Activated T-helper 2 cell treated with anti-CD3 and anti-CD28 coated beads, Interferon-gamma antibody, Interleukin-2, Interleukin-4, amounts not matched to agents 10 μg/mL and 5 μg/mL and 100 μg/mL, durations not matched to agents 14 hours and 24 hours and 36 hours (primary cell): Measurements from ENCODE around the gene KCNJ15. TPM values are rescaled to one million over a fixed set of nuclear protein-coding genes. Genes with fewer than 3 reads are reported as not detected.

ENCODE experiments used
- DNase-seq: peaks from one replicate; pipeline ENCODE4 v3.0.0; 2021; ENCODE audit warnings: low spot score
- H3K27ac Mint-ChIP-seq: one replicate; pipeline ENCODE4 v1.8.0; 2021; ENCODE audit warnings: mixed read lengths
- H3K27me3 Mint-ChIP-seq: one replicate; pipeline ENCODE4 v1.8.0; 2021; ENCODE audit warnings: low read depth, mixed read lengths
- H3K36me3 Mint-ChIP-seq: one replicate; pipeline ENCODE4 v1.8.0; 2021; ENCODE audit warnings: low read depth, mixed read lengths
- H3K4me1 Mint-ChIP-seq: one replicate; pipeline ENCODE4 v1.8.0; 2021; ENCODE audit warnings: low read depth, mixed read lengths
- H3K4me3 Mint-ChIP-seq: one replicate; pipeline ENCODE4 v1.8.0; 2021; ENCODE audit warnings: low read depth, mild to moderate bottlenecking, moderate library complexity, mixed read lengths
- H3K9me3 Mint-ChIP-seq: one replicate; pipeline ENCODE4 v1.8.0; 2021; ENCODE audit warnings: mixed read lengths
- intact Hi-C: fragments of 100-400 bp; cut with micrococcal nuclease; formaldehyde crosslinking; loops from one replicate; pipeline ENCODE4 v1.15.1; 2023
- total RNA-seq: library from RNA; stranded (reverse); gene quantifications from 2 replicates; pipeline ENCODE4 v1.2.3, GENCODE V29; 2022

Gene KCNJ15
- total RNA-seq, 1 donor from 2014 or later: 0.27 TPM

DNA sequence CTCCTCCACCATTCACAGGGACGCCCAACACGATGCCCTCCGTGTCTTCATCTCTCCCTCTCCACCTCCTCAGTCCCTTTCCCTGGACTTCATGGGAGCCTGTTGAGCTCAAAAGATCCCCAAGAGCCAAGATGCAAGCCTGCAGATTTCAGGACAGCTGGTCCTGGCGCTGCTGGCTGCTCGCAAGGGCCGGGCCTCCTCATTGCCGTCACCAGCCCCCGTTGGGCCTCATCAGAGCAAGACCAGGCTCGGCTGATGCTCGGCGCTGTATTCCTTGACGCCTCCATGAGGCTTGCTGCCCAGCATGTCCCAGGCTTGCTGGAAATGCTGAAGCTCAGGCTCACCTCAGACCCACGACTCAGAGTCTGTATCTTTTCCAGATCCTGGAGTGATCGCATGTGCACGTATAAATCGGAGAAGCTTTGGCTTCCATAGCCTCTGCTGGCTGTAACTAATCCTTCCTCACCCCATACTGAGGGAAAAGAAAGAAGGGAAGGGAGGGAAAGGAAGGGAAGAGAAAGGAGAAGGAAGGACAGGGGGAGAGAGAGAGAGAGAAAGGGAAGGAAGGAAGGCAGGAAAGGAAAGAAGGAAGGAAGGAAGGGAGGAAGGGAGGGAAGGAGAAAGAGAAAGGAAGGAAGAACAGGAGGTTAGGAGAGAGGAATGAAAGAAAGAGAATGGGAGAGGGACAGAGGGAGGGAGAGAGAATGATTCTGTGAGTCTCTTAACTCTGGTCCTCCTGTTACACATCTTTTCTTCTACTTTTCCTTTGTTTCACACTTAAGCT is 94.6 kb downstream of the KCNJ15 start:
- H3K9me3 Mint-ChIP-seq: no peaks in the 10 kb centered on the region
- H3K4me1 Mint-ChIP-seq: peaks cover 29% of the 10 kb centered on the region
- intact Hi-C loops: loop anchor here (5.0 to 10.0 kb wide), 2 partner anchors 179 to 637 kb away; no protein-coding TSS in a partner anchor
- no peak overlapping the region for H3K4me3 Mint-ChIP-seq
- peaks cover 6% of the 10 kb centered on the region for H3K27me3 Mint-ChIP-seq
- no peak overlapping the region for H3K27ac Mint-ChIP-seq
- no peaks in the 10 kb centered on the region for H3K36me3 Mint-ChIP-seq
- DNase-seq: no peak

DNA sequence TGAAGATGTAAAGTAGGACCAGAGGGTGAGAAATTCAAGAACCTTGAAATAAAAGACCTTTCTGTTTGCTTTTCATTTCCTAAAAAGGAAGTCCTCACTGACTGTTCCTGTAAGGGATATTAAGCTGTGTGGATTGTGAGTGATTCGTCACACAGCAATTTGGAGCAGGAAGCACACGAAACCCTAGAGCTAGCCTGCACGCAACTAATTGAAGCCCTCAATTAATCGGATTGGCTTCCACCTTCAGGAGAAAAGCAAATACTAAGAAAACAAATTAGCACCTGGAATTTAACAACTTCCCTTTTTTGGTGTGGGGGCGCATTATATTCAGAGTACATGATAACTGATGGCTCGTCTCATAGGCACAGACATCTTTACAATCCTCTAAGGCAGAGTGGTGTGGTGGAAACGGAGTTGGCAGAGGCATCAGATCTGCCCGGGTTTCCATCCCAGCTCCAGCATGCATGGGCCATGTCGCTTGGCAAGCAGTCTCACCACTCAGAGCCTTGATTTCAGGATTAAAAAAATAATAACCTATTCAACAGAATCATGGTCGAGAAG is 95.2 kb downstream of the KCNJ15 start:
- intact Hi-C loops: loop anchor here (1.0 to 10.0 kb wide), 4 partner anchors 133 to 637 kb away; no protein-coding TSS in a partner anchor
- Mint-ChIP-seq H3K27ac (no peak overlapping the region), H3K27me3 (peaks cover 6% of the 10 kb centered on the region), H3K4me1 (peaks cover 29% of the 10 kb centered on the region), H3K36me3 (no peaks in the 10 kb centered on the region), H3K9me3 (no peaks in the 10 kb centered on the region), H3K4me3 (no peak overlapping the region)
- no peak for DNase-seq

DNA sequence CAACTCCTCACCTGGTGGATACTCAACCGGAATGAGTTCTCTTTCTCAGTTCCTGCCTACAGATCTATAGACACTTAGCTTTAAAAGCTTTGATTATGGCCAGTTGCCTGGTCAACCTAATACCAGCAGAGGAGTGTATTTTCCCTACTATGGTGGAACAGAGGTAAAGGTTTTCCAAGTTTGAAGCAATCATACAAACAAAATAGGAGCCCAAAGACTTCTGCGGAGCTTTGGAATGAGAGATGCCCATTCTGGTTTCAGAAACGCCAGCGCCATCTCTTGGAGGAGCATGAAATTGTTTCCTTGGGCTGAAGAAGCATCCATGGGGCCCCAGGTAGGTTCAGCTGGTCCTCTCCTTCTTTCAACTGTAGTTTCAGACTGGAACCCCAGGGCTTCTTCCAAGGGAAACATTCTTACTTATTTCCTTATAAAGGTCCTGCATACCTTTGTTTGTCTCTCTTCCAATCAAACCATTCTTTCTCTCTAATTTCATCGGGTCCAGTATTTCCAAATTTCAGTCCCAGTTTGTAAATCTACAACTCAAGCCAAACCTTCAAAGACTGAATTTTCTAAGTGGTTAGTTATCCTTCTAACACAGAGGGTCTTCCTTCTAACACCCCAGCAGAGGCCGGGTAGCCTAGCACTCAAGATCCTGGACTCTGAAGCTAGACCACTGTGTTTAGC is 95.9 kb downstream of the KCNJ15 start:
- peaks cover 29% of the 10 kb centered on the region for H3K4me1 Mint-ChIP-seq
- no peaks in the 10 kb centered on the region for H3K9me3 Mint-ChIP-seq
- intact Hi-C loops: loop anchor here (1.0 to 10.0 kb wide), 4 partner anchors 133 to 638 kb away; no protein-coding TSS in a partner anchor
- no peak for DNase-seq
- H3K27me3 Mint-ChIP-seq: peaks cover 6% of the 10 kb centered on the region
- no peak overlapping the region for H3K4me3 Mint-ChIP-seq
- no peaks in the 10 kb centered on the region for H3K36me3 Mint-ChIP-seq
- H3K27ac Mint-ChIP-seq: no peak overlapping the region

DNA sequence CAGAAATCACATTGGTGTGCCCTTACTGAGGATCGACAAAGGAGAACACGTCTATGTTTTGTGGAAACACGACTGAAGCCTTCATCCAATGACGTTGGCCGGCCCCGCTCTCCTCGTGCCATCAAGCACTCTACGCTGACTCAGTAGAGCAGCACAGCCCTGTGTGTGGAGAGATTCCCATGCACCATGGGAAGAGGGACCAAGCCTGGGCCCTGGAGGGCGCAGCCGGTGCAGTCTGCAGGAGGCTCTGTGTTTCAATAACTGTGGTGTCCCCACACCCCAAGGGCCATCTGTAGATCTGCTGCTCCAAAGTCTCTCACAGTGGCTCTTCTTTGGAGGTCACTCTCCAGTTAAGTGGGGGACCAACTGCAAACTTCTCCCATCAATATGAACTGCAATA is 97.4 kb downstream of the KCNJ15 start:
- peaks cover 19% of the 10 kb centered on the region for H3K4me1 Mint-ChIP-seq
- intact Hi-C loops: loop anchor here (5.0 to 10.0 kb wide), 2 partner anchors 182 to 639 kb away; no protein-coding TSS in a partner anchor
- H3K27me3 Mint-ChIP-seq: peaks cover 6% of the 10 kb centered on the region
- no peaks in the 10 kb centered on the region for H3K36me3 Mint-ChIP-seq
- no peaks in the 10 kb centered on the region for H3K9me3 Mint-ChIP-seq
- H3K27ac Mint-ChIP-seq: no peak overlapping the region
- H3K4me3 Mint-ChIP-seq: no peak overlapping the region
- DNase-seq: no peak

DNA sequence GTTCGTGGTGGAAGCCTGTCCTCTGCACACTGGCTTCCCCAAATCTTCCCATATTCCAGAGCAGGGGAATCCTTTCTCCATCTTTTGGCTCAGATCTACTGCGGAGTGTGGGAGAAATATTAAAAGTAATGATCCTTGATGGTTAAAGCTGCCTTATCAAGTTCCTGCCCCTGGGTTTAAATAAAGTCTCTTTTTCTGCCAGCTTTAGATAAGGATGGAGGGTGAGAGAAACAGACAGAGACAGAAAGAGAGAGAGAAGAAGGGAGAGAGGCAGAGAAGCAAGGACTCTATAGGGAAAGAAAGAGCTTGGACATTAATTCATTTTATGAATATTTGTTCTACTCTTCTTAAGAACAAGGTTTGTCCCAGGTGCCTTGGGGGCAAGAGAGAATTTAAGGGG is 98.0 kb downstream of the KCNJ15 start:
- no peaks in the 10 kb centered on the region for H3K9me3 Mint-ChIP-seq
- H3K27me3 Mint-ChIP-seq: peaks cover 6% of the 10 kb centered on the region
- DNase-seq: no peak
- H3K36me3 Mint-ChIP-seq: no peaks in the 10 kb centered on the region
- no peak overlapping the region for H3K4me3 Mint-ChIP-seq
- intact Hi-C loops: loop anchor here (5.0 to 10.0 kb wide), 2 partner anchors 182 to 640 kb away; no protein-coding TSS in a partner anchor
- no peak overlapping the region for H3K27ac Mint-ChIP-seq
- peaks cover 14% of the 10 kb centered on the region for H3K4me1 Mint-ChIP-seq

DNA sequence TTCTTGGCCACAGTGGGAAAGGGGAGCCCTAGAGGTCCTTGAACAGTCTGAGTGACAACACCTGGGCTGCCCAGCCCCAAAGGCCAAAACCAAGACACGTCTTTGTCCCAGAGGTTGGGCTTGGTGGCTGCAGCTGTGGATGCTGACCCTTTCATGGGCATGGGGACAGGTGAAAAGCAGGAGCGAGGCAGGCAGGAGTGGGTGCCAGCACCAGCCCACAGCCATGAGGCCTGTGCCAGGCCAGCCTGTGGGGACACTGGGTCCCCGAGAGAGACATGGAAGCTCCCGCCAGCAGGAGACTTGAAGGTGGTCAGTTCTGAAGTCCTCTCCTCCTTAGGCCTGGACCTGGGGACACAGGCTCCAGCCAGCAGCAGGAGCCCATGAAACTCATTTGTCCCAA is 98.6 kb downstream of the KCNJ15 start:
- DNase-seq: no peak
- intact Hi-C loops: loop anchor here (10.0 kb wide), 1 partner anchor 641 kb away; no protein-coding TSS in a partner anchor
- no peaks in the 10 kb centered on the region for H3K9me3 Mint-ChIP-seq
- peaks cover 9% of the 10 kb centered on the region for H3K4me1 Mint-ChIP-seq
- H3K4me3 Mint-ChIP-seq: no peak overlapping the region
- H3K27me3 Mint-ChIP-seq: peaks cover 6% of the 10 kb centered on the region
- H3K36me3 Mint-ChIP-seq: no peaks in the 10 kb centered on the region
- no peak overlapping the region for H3K27ac Mint-ChIP-seq

DNA sequence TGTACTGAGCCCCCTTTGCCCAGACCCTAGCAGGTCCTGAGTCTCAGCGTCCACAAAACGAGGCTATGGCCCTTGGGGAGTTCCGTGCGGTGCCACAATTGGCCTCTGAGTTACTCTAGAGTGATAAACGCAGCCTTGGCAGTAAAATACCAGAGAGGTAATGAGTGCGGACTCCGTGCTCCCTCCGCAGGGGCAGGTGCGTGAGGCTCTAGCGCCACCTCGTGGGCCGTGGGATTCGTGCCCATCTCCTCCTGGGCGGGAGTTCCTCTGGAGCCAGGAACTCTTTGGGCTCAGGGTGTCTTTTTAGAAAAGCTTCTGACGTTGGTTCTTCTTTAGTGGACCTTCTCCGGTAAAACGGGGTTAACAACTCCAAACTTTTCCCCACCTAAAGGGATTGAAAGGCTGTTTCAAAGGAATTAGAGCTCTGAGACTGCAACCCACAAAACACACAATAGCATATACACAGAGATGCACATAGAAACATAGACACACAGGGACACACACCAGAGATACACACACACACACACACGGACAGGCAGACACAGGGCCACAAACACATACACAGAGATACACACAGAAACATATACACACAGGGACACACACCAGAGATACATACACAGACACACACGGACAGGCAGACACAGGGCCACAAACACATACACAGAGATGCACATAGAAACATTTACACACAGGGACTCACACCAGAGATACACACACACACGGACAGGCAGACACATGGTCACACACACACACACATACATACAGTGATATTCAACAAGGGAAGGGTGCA is 99.4 kb downstream of the KCNJ15 start:
- H3K36me3 Mint-ChIP-seq: no peaks in the 10 kb centered on the region
- peak; percentile 57 for DNase-seq
- no peaks in the 10 kb centered on the region for H3K9me3 Mint-ChIP-seq
- intact Hi-C loops: loop anchor here (1.0 to 10.0 kb wide), 3 partner anchors 137 to 641 kb away; no protein-coding TSS in a partner anchor
- H3K4me3 Mint-ChIP-seq: no peak overlapping the region
- H3K27ac Mint-ChIP-seq: no peak overlapping the region
- H3K27me3 Mint-ChIP-seq: peaks cover 8% of the 10 kb centered on the region
- peaks cover 9% of the 10 kb centered on the region for H3K4me1 Mint-ChIP-seq

Other genes with a start within 250 kb of the KCNJ15 start
- 0.46 and 0.55 TPM in 2 replicates for gene ERG, start 241.5 kb downstream of the KCNJ15 start, total RNA-seq